ENCODE measurements around the gene PERP. TPM values are rescaled to one million over a fixed set of nuclear protein-coding genes. Genes with fewer than 3 reads are reported as not detected.

PERP gene
- total RNA-seq, 6 experiments from 2014 or later: 40.6 to 53.4 (median 47.9) TPM

- no peak for TF ChIP-seq CTCF (IDR thresholded peaks at IDR 0.05)
- Mint-ChIP-seq H3K9me3 (no peaks in the 10 kb centered on the region), H3K27me3 (ENCODE audit: insufficient read depth) (peaks cover 3% of the 10 kb centered on the region; the same call in 1 of the 2 replicates), H3K27ac (no peak overlapping the region), H3K4me1 (ENCODE audit: low read depth) (peaks cover 60% of the 10 kb centered on the region), H3K36me3 (ENCODE audit: low read depth) (peaks cover 7% of the 10 kb centered on the region), H3K4me3 (no peak overlapping the region)
- no peak for DNase-seq
Observed at GRCh38 chr6:138104618-138105213, 2.5 kb downstream of the PERP start.

GRCh38 chr6:138103871-138104270, 3.3 kb downstream of the PERP start:
- H3K36me3 Mint-ChIP-seq (ENCODE audit: low read depth): peaks cover 8% of the 10 kb centered on the region
- TF ChIP-seq CTCF (IDR thresholded peaks at IDR 0.05): no peak
- no peaks in the 10 kb centered on the region for H3K9me3 Mint-ChIP-seq
- H3K4me1 Mint-ChIP-seq (ENCODE audit: low read depth): peaks cover 57% of the 10 kb centered on the region
- no peak overlapping the region for H3K4me3 Mint-ChIP-seq
- no peak for DNase-seq
- no peak overlapping the region for H3K27ac Mint-ChIP-seq
- H3K27me3 Mint-ChIP-seq (ENCODE audit: insufficient read depth): peaks cover 3% of the 10 kb centered on the region; the same call in 1 of the 2 replicates

GRCh38 chr6:138101946-138102731, 5.1 kb downstream of the PERP start:
- Mint-ChIP-seq H3K27me3 (ENCODE audit: insufficient read depth) (no peaks in the 10 kb centered on the region), H3K27ac (peak overlapping the region; percentile 10), H3K4me1 (ENCODE audit: low read depth) (peaks cover 48% of the 10 kb centered on the region), H3K9me3 (no peaks in the 10 kb centered on the region), H3K36me3 (ENCODE audit: low read depth) (peaks cover 21% of the 10 kb centered on the region), H3K4me3 (no peak overlapping the region; the same call in 1 of the 2 replicates)
- TF ChIP-seq CTCF (IDR thresholded peaks at IDR 0.05): no peak
- DNase-seq: no peak

- DNase-seq: peak; percentile 70
- Mint-ChIP-seq H3K4me1 (ENCODE audit: low read depth) (peaks cover 31% of the 10 kb centered on the region), H3K27ac (peak overlapping the region; percentile 27; the same call in 1 of the 2 replicates), H3K9me3 (no peaks in the 10 kb centered on the region), H3K36me3 (ENCODE audit: low read depth) (peaks cover 29% of the 10 kb centered on the region), H3K27me3 (ENCODE audit: insufficient read depth) (no peaks in the 10 kb centered on the region), H3K4me3 (0 out of 2 replicates have a peak overlapping the region, but pooled peaks have one; percentile 19)
- TF ChIP-seq CTCF (IDR thresholded peaks at IDR 0.05): no peak
Observed at GRCh38 chr6:138099832-138100231, 7.4 kb downstream of the PERP start.

GRCh38 chr6:138098306-138098705, 8.9 kb downstream of the PERP start:
- H3K27ac Mint-ChIP-seq: no peak overlapping the region
- H3K36me3 Mint-ChIP-seq (ENCODE audit: low read depth): peaks cover 34% of the 10 kb centered on the region
- H3K4me3 Mint-ChIP-seq: no peak overlapping the region
- no peaks in the 10 kb centered on the region for H3K9me3 Mint-ChIP-seq
- DNase-seq: no peak
- peaks cover 28% of the 10 kb centered on the region for H3K4me1 Mint-ChIP-seq (ENCODE audit: low read depth)
- H3K27me3 Mint-ChIP-seq (ENCODE audit: insufficient read depth): no peaks in the 10 kb centered on the region
- no peak for TF ChIP-seq CTCF (IDR thresholded peaks at IDR 0.05)

Data from HFFc6 (cell line).